ENCODE data around the gene SPATA22. TPM values are rescaled to one million over a fixed set of nuclear protein-coding genes. Genes with fewer than 3 reads are reported as not detected.
A peak's percentile ranks its signal among the peaks of the same experiment; 100 is the strongest.
"Not testable (repeated sequence)": the region's sequence is repeated elsewhere in the genome, so short reads cannot be mapped to it uniquely, and the experiment has no call there.

Gene SPATA22
- total RNA-seq (1 to 10 TPM in 1 of 10 donors, under 1 TPM in 7, not detected in 2; 0.21 to 3.1 (median 0.45) TPM), polyA plus RNA-seq (under 1 TPM; 0.09 to 0.37 TPM)
- long read RNA-seq, donor 1, partial matches to known transcripts: 0 of 1 reads
- long read RNA-seq, donor 1, other reads (novel, unspliced or antisense): 1 of 1 reads
- long read RNA-seq, donor 2: 0 reads
- long read RNA-seq, donor 3: 0 reads

- intact Hi-C loops (cut with DNase I): no loop called here
- Histone ChIP-seq H3K36me3 (no peaks in the 10 kb centered on the region), H3K27me3 (no peaks in the 10 kb centered on the region), H3K9me3 (no peaks in the 10 kb centered on the region), H3K4me1 (peaks cover 0 to 13% (median 0%) of the 10 kb centered on the region in 9 donors), H3K4me3 (no peak within 1 kb of the TSS), H3K27ac (no peak within 1 kb of the TSS)
- no peak for TF ChIP-seq CTCF (IDR thresholded peaks at IDR 0.05)
- DNase-seq: no peak
- no peak for ATAC-seq
- 94 to 96% methylated on average over 38 of the region's 38 CpGs for WGBS, 2 donors
These were observed at the start of gene SPATA22 for GRCh38 chr17:3471599-3471998. SPATA22 (minus strand) TSS chr17:3471819; CDS start chr17:3469325, 2,494 bp downstream.

GRCh38 chr17:3519472-3519871 lies 47.9 kb upstream of the SPATA22 start:
- WGBS, 2 donors: 97% methylated on average over 4 of the region's 4 CpGs
- DNase-seq; intact Hi-C loops (cut with DNase I); H3K4me3 ChIP-seq; H3K27me3 ChIP-seq; H3K27ac ChIP-seq; H3K36me3 ChIP-seq; ATAC-seq; H3K4me1 ChIP-seq; H3K9me3 ChIP-seq: not testable (repeated sequence)

- ATAC-seq (no peak), DNase-seq (no peak)
- Histone ChIP-seq H3K4me3 (no peak overlapping the region), H3K27ac (peak overlapping the region in 4 of 10 donors; percentile 5 to 97 (median 94)), H3K4me1 (peaks cover 14 to 33% (median 25%) of the 10 kb centered on the region in 9 donors), H3K36me3 (peaks cover 0 to 5% (median 0%) of the 10 kb centered on the region in 9 donors), H3K27me3 (no peaks in the 10 kb centered on the region), H3K9me3 (no peaks in the 10 kb centered on the region)
- intact Hi-C loops (cut with DNase I): no loop called here
- TF ChIP-seq CTCF (IDR thresholded peaks at IDR 0.05): no peak
- WGBS, 2 donors: 78 to 83% methylated on average over 9 of the region's 9 CpGs
These were observed 43.3 kb upstream of the SPATA22 start for GRCh38 chr17:3514873-3515272.

- H3K36me3 ChIP-seq; H3K27me3 ChIP-seq; DNase-seq; ATAC-seq; H3K9me3 ChIP-seq; intact Hi-C loops (cut with DNase I); H3K4me3 ChIP-seq: not testable (repeated sequence)
- WGBS, 2 donors: 92 to 95% methylated on average over 11 of the region's 11 CpGs
- H3K4me1 ChIP-seq: peaks cover 14 to 33% (median 25%) of the 10 kb centered on the region in 9 donors
- peak overlapping the region in 8 of 10 donors; percentile 83 to 97 (median 92) for H3K27ac ChIP-seq
These were observed 42.5 kb upstream of the SPATA22 start for GRCh38 chr17:3514167-3514566.

GRCh38 chr17:3513305-3514035 lies 41.9 kb upstream of the SPATA22 start:
- no peak overlapping the region for H3K4me3 ChIP-seq
- H3K27ac ChIP-seq: peak overlapping the region; percentile 83 to 97 (median 92)
- H3K4me1 ChIP-seq: peaks cover 14 to 33% (median 25%) of the 10 kb centered on the region in 9 donors
- 77 to 79% methylated on average over 23 of the region's 23 CpGs for WGBS, 2 donors
- no peak for TF ChIP-seq CTCF (IDR thresholded peaks at IDR 0.05)
- ATAC-seq: peak in 7 of 8 donors; percentile 11 to 42 (median 23)
- no peaks in the 10 kb centered on the region for H3K27me3 ChIP-seq
- no peaks in the 10 kb centered on the region for H3K9me3 ChIP-seq
- H3K36me3 ChIP-seq: peaks cover 0 to 5% (median 0%) of the 10 kb centered on the region in 9 donors
- intact Hi-C loops (cut with DNase I): no loop called here
- DNase-seq: no peak
